ENCODE results near the gene GSE1. TPM values are rescaled to one million over a fixed set of nuclear protein-coding genes. Genes with fewer than 3 reads are reported as not detected.

GSE1 gene
- total and polyA plus RNA-seq, 2 of the 13 experiments (the other 11 are each of a cell fraction or from before 2014, with no cell fraction given), result 16.1 to 31.2 TPM

- TF ChIP-seq PBX3 (CRISPR knock-in tag; IDR thresholded peaks at IDR 0.05; ENCODE audit: borderline replicate concordance) (no peak), ZNF230 (CRISPR knock-in tag; IDR thresholded peaks at IDR 0.05) (0 out of 2 replicates have a peak, but pooled peaks have one; percentile 56), ZBTB39 (CRISPR knock-in tag; IDR thresholded peaks at IDR 0.05) (no peak), PHF20 (CRISPR knock-in tag; IDR thresholded peaks at IDR 0.05) (0 out of 2 replicates have a peak, but pooled peaks have one; percentile 46), GZF1 (CRISPR knock-in tag; IDR thresholded peaks at IDR 0.05) (no peak), FUBP1 (CRISPR knock-in tag; IDR thresholded peaks at IDR 0.05; ENCODE audit: borderline replicate concordance) (no peak), MXI1 (IDR thresholded peaks at IDR 0.05; ENCODE audit: borderline replicate concordance, low read depth, low read length) (peak; percentile 90; the same call in 2 of the 3 replicates), AHR (CRISPR knock-in tag; IDR thresholded peaks at IDR 0.05) (no peak), ZNF205 (CRISPR knock-in tag; IDR thresholded peaks at IDR 0.05) (peak; percentile 18; the same call in 1 of the 2 replicates), ARID4A (CRISPR knock-in tag; IDR thresholded peaks at IDR 0.05; ENCODE audit: borderline replicate concordance) (peak; percentile 84; the same call in 1 of the 2 replicates), SMAD1 (CRISPR knock-in tag; IDR thresholded peaks at IDR 0.05; ENCODE audit: borderline replicate concordance, low read depth) (no peak), PTBP1 (IDR thresholded peaks at IDR 0.05; ENCODE audit: low read depth, low read length, poor library complexity, severe bottlenecking) (no peak), RBAK (CRISPR knock-in tag; IDR thresholded peaks at IDR 0.05) (no peak), TEAD3 (CRISPR knock-in tag; optimal IDR thresholded peaks at IDR 0.05; ENCODE audit: borderline replicate concordance) (no peak), ZFP82 (CRISPR knock-in tag; IDR thresholded peaks at IDR 0.05; ENCODE audit: borderline replicate concordance) (0 out of 2 replicates have a peak, but pooled peaks have one; percentile 83)
Observed at GRCh38 chr16:85612801-85613603, at the start of gene GSE1 (continued).
